K562 treated with DMSO at 1 percent for 12 hours (cell line): ENCODE measurements around the gene CLVS2. TPM values are rescaled to one million over a fixed set of nuclear protein-coding genes. Genes with fewer than 3 reads are reported as not detected.

Experiments
- total RNA-seq: library from RNA; unstranded; fragments of 300-600 nt; gene quantifications from 2 replicates; pipeline ENCODE4 v1.2.3, GENCODE V29; 2022; ENCODE audit not compliant: insufficient read depth

The CLVS2 gene, protein sequence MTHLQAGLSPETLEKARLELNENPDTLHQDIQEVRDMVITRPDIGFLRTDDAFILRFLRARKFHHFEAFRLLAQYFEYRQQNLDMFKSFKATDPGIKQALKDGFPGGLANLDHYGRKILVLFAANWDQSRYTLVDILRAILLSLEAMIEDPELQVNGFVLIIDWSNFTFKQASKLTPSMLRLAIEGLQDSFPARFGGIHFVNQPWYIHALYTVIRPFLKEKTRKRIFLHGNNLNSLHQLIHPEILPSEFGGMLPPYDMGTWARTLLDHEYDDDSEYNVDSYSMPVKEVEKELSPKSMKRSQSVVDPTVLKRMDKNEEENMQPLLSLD
- total RNA-seq: not detected in 2 replicates

DNA sequence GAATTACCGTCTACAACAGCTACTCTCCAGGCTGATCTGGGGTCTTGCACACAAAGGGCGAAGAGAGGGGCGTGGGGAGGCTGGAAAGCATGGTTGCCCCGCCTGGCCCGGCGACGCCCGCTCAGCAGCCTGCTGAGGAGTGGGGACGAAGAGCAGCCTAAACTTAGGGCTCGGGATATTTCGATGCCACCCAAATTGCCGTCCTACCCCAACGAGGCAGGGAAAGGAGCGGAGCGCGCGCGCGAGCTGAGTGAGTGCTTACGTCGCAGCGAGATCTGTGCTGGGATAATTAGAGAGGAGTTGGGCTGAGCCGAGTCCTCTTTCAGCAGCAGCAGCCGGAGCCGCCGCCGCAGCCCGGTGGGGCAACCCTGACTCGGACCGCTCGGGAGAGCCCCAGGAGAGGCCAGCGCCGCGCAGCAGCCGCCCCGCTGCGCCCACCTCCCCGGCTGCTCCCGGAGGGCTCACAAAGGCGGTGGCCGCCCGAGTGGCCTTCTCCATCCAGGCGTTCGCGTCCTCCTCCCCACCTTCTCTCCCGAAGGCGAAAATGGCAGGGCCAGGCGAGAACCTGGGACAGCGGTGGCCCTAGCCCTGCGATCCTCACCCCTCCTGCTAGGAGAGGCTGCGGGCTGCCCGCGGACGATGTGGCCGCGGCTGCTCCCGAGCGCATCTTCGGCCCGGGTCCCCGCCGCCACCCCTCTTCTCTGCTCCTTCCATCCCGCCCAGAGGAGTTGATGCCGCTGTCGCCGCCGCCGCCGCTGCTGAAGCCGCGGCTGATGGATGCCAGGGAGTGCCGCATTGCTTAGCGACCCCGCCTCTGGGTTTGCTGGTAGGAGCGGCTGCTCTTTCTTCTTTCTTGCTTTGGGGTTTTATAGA, at the start of gene CLVS2:
CLVS2 (plus strand) TSS at position 315 of the 873 bp plus-strand sequence. CDS start 1,543 bp downstream, outside the sequence.

Other genes with a start within 250 kb of the CLVS2 start
- not detected in 2 replicates for gene FABP7, start 216.5 kb upstream of the CLVS2 start, total RNA-seq
- 0.84 and 1.0 TPM in 2 replicates for gene SMPDL3A, start 207.0 kb upstream of the CLVS2 start, total RNA-seq